SU-DHL-6 (cell line): Measurements from ENCODE around the gene METRN.

Experiments
- H2AFZ ChIP-seq: fragments of 200-600 bp; sonication (generic); 2 replicates; pipeline ENCODE4 v1.6.1; 2014; ENCODE audit warnings: low read depth, mild to moderate bottlenecking, moderate library complexity, mixed read lengths, antibody characterized with exemption, low read length; ENCODE audit not compliant: severe bottlenecking
- H3F3A ChIP-seq: fragments of 200-600 bp; shearing (Covaris generic); 2 replicates; pipeline ENCODE4 v1.6.0; 2016; ENCODE audit warnings: antibody characterized with exemption, mild to moderate bottlenecking; ENCODE audit not compliant: insufficient read depth
- H3K27ac ChIP-seq: fragments of 200-600 bp; sonication (generic); 2 replicates; pipeline ENCODE4 v1.5.1; 2016; ENCODE audit warnings: low read depth, mild to moderate bottlenecking, low read length, moderate library complexity, mixed read lengths
- H3K27me3 ChIP-seq: fragments of 200-600 bp; sonication (generic), shearing (Covaris generic); 2 replicates; pipeline ENCODE4 v1.6.0; 2014; ENCODE audit warnings: mild to moderate bottlenecking, low read length
- H3K36me3 ChIP-seq: fragments of 200-600 bp; sonication (generic); 2 replicates; pipeline ENCODE4 v1.6.1; 2014; ENCODE audit warnings: mild to moderate bottlenecking, low read length, mixed read lengths
- H3K4me2 ChIP-seq: fragments of 300-600, 200-600 bp; shearing (Covaris generic), sonication (generic); 2 replicates; pipeline ENCODE4 v1.6.0; 2014; ENCODE audit warnings: low read length, low read depth, mild to moderate bottlenecking; ENCODE audit not compliant: poor library complexity, severe bottlenecking
- H3K4me3 ChIP-seq: fragments of 200-600 bp; sonication (generic); 2 replicates; pipeline ENCODE4 v1.5.1; 2014; ENCODE audit warnings: antibody characterized with exemption, low read length, mild to moderate bottlenecking, mixed read lengths; ENCODE audit not compliant: insufficient read depth, poor library complexity, severe bottlenecking
- H3K79me2 ChIP-seq: fragments of 200-600 bp; sonication (generic); 2 replicates; pipeline ENCODE4 v1.6.1; 2014; ENCODE audit warnings: mild to moderate bottlenecking, low read length, moderate library complexity; ENCODE audit not compliant: insufficient read depth
- H3K9ac ChIP-seq: fragments of 200-600 bp; sonication (generic); 2 replicates; pipeline ENCODE4 v1.7.0; 2014; ENCODE audit warnings: mild to moderate bottlenecking, low read length
- H3K9me2 ChIP-seq: fragments of 200-600 bp; sonication (generic); replicated peaks from 2 replicates; pipeline ENCODE4 v1.6.1; 2014; ENCODE audit warnings: low read length; ENCODE audit not compliant: insufficient read depth
- H3K9me3 ChIP-seq: fragments of 200-600 bp; sonication (generic); 2 replicates; pipeline ENCODE4 v1.6.1; 2014; ENCODE audit warnings: low read length, mixed read lengths; ENCODE audit not compliant: insufficient read depth
- H4K20me1 ChIP-seq: fragments of 200-600 bp; sonication (generic); 2 replicates; pipeline ENCODE4 v1.6.1; 2014; ENCODE audit warnings: low read depth, mild to moderate bottlenecking, antibody characterized with exemption, low read length, moderate library complexity, mixed read lengths
- CTCF ChIP-seq: fragments of 200-600 bp; sonication (generic); IDR thresholded peaks from one replicate; pipeline ENCODE4 v1.5.1; 2017; ENCODE audit warnings: antibody characterized with exemption, mild to moderate bottlenecking, low read length, moderate library complexity; ENCODE audit not compliant: insufficient read depth, poor library complexity, severe bottlenecking
- EZH2phosphoT487 ChIP-seq: fragments of 200-600 bp; sonication (generic), shearing (Covaris generic); conservative IDR thresholded peaks from 2 replicates; pipeline ENCODE4 v1.6.1; 2018; ENCODE audit warnings: mild to moderate bottlenecking, antibody characterized with exemption, low read length, moderate library complexity, mixed read lengths

Gene METRN

GRCh38 chr16:754656-755055 is 39.7 kb downstream of the METRN start:
- no peaks in the 10 kb centered on the region for H3K9me3 ChIP-seq
- TF ChIP-seq EZH2phosphoT487, result no peak
- no peak for TF ChIP-seq CTCF
- no peaks in the 10 kb centered on the region for H3K79me2 ChIP-seq
- no peak overlapping the region for H3K4me3 ChIP-seq
- no peaks in the 10 kb centered on the region for H3K27me3 ChIP-seq
- no peak overlapping the region for H3K9ac ChIP-seq
- no peaks in the 10 kb centered on the region for H3K9me2 ChIP-seq
- no peak overlapping the region for H2AFZ ChIP-seq
- no peak overlapping the region for H3K4me2 ChIP-seq
- no peaks in the 10 kb centered on the region for H3K36me3 ChIP-seq
- no peaks in the 10 kb centered on the region for H3F3A ChIP-seq
- no peaks in the 10 kb centered on the region for H4K20me1 ChIP-seq
- H3K27ac ChIP-seq, result no peak overlapping the region

GRCh38 chr16:756428-756827 is 41.5 kb downstream of the METRN start:
- Histone ChIP-seq H3K36me3 (no peaks in the 10 kb centered on the region), H2AFZ (no peak overlapping the region), H3K27ac (no peak overlapping the region), H3K9ac (no peak overlapping the region), H3K4me2 (no peak overlapping the region), H3K27me3 (no peaks in the 10 kb centered on the region), H4K20me1 (no peaks in the 10 kb centered on the region), H3F3A (no peaks in the 10 kb centered on the region), H3K4me3 (no peak overlapping the region), H3K9me3 (no peaks in the 10 kb centered on the region), H3K9me2 (no peaks in the 10 kb centered on the region), H3K79me2 (no peaks in the 10 kb centered on the region)
- no peak for TF ChIP-seq CTCF
- no peak for TF ChIP-seq EZH2phosphoT487

GRCh38 chr16:759110-759910 is 44.4 kb downstream of the METRN start:
- no peak overlapping the region for H3K27ac ChIP-seq

More at GRCh38 chr16:759110-759910, 44.4 kb downstream of the METRN start:
- Histone ChIP-seq H3K9me3 (no peaks in the 10 kb centered on the region), H2AFZ (no peak overlapping the region), H3F3A (no peaks in the 10 kb centered on the region), H3K79me2 (no peaks in the 10 kb centered on the region), H3K36me3 (no peaks in the 10 kb centered on the region), H4K20me1 (no peaks in the 10 kb centered on the region), H3K9ac (no peak overlapping the region), H3K27me3 (no peaks in the 10 kb centered on the region), H3K9me2 (no peaks in the 10 kb centered on the region), H3K4me2 (no peak overlapping the region), H3K4me3 (no peak overlapping the region)
- no peak for TF ChIP-seq EZH2phosphoT487
- no peak for TF ChIP-seq CTCF
